SK-N-SH (cell line): Measurements from ENCODE around the gene JAZF1. TPM values are rescaled to one million over a fixed set of nuclear protein-coding genes. Genes with fewer than 3 reads are reported as not detected.

Source experiments
- CTCF ChIA-PET: fragments of 300-600, 350-600 bp; formaldehyde crosslinking; extraction: SDS; loops from one replicate; lab custom pipeline; 2021; lab: Yijun Ruan, JAX
- POLR2A ChIA-PET: fragments of 350-600 bp; sonication (Branson Sonifier 250); formaldehyde crosslinking; extraction: SDS; loops from one replicate; lab custom pipeline; 2020; ENCODE audit warnings: antibody characterized with exemption, inconsistent platforms; lab: Yijun Ruan, JAX
- DNase-seq: peaks from one replicate; pipeline ENCODE4 v3.0.0; 2012
- H2AFZ ChIP-seq: fragments of 200-600 bp; sonication (generic); 2 replicates; pipeline ENCODE4 v1.8.1; 2016; ENCODE audit warnings: antibody characterized with exemption, mild to moderate bottlenecking, low read depth
- H3F3A ChIP-seq: fragments of 200-600 bp; sonication (generic); replicated peaks from 2 replicates; pipeline ENCODE3; 2016; ENCODE audit warnings: antibody characterized with exemption, mild to moderate bottlenecking; ENCODE audit not compliant: insufficient read depth
- H3K27ac ChIP-seq, 2 experiments: fragments of 200-500 bp in 1 of 2; fragments of 200-600 bp in 1 of 2; sonication (Bioruptor generic) in 1 of 2; sonication (generic), shearing (Covaris generic) in 1 of 2; 2 replicates each; pipeline versions ENCODE4 v1.5.1 to v1.6.1; 2014 to 2016; ENCODE audit warnings: low read depth in 2 of 2, inconsistent platforms in 1 of 2, low read length in 1 of 2, mild to moderate bottlenecking in 1 of 2, mixed read lengths in 1 of 2
- H3K27me3 ChIP-seq: fragments of 200-600 bp; sonication (generic), shearing (Covaris generic); 2 replicates; pipeline ENCODE4 v1.6.1; 2016; ENCODE audit warnings: mixed run types; ENCODE audit not compliant: insufficient read depth
- H3K36me3 ChIP-seq, 2 experiments: fragments of 200-500 bp in 1 of 2; fragments of 200-600 bp in 1 of 2; sonication (Bioruptor generic) in 1 of 2; sonication (generic) in 1 of 2; replicated peaks in 1 of 2; 2 replicates each; pipeline versions ENCODE3 to v1.5.1; 2014 to 2016; ENCODE audit warnings: low read length in 1 of 2, mild to moderate bottlenecking in 1 of 2; ENCODE audit not compliant: insufficient read depth in 2 of 2, control insufficient read depth in 1 of 2
- H3K4me1 ChIP-seq, 2 experiments: fragments of 200-500 bp in 1 of 2; fragments of 200-600 bp in 1 of 2; sonication (Bioruptor generic) in 1 of 2; sonication (generic), shearing (Covaris generic) in 1 of 2; 2 replicates each; pipeline versions ENCODE4 v1.5.1 to v1.6.1; 2014 to 2016; ENCODE audit warnings: low read depth in 1 of 2, low read length in 1 of 2, mixed run types in 1 of 2; ENCODE audit not compliant: insufficient read depth in 2 of 2, control insufficient read depth in 1 of 2
- H3K4me2 ChIP-seq: fragments of 200-600 bp; sonication (generic), shearing (Covaris generic); 2 replicates; pipeline ENCODE4 v1.6.1; 2017; ENCODE audit warnings: mixed run types
- H3K4me3 ChIP-seq, 2 experiments: fragments of 200-500 bp in 1 of 2; fragments of 200-600 bp in 1 of 2; sonication (Bioruptor generic) in 1 of 2; sonication (generic), shearing (Covaris generic) in 1 of 2; 2 replicates each; pipeline versions ENCODE4 v1.5.1 to v1.8.1; 2014 to 2016; ENCODE audit warnings: low read depth in 2 of 2, inconsistent platforms in 1 of 2, low read length in 1 of 2, mild to moderate bottlenecking in 1 of 2, mixed read lengths in 1 of 2, moderate library complexity in 1 of 2
- H3K79me2 ChIP-seq: fragments of 200-600 bp; sonication (generic); 2 replicates; pipeline ENCODE4 v1.8.1; 2017; ENCODE audit warnings: mild to moderate bottlenecking; ENCODE audit not compliant: insufficient read depth
- H3K9ac ChIP-seq: fragments of 200-600 bp; sonication (generic); 2 replicates; pipeline ENCODE4 v1.6.1; 2017; ENCODE audit warnings: mixed run types
- H3K9me2 ChIP-seq: fragments of 200-600 bp; sonication (generic); 2 replicates; pipeline ENCODE4 v1.6.1; 2017; ENCODE audit warnings: mixed run types
- H3K9me3 ChIP-seq: fragments of 200-600 bp; sonication (generic); 2 replicates; pipeline ENCODE4 v1.6.1; 2017; ENCODE audit warnings: mixed run types, mild to moderate bottlenecking, moderate library complexity
- H4K20me1 ChIP-seq: fragments of 200-600 bp; sonication (generic); 2 replicates; pipeline ENCODE4 v1.6.1; 2017; ENCODE audit warnings: mild to moderate bottlenecking, mixed run types; ENCODE audit not compliant: insufficient read depth
- NFIC ChIP-seq: IDR thresholded peaks from 2 replicates; pipeline ENCODE4 v1.4.0; 2012; ENCODE audit warnings: borderline replicate concordance
- SIN3A ChIP-seq: IDR thresholded peaks from 2 replicates; pipeline ENCODE4 v1.6.1; 2012; ENCODE audit warnings: low read depth, mild to moderate bottlenecking, low read length, moderate library complexity, borderline replicate concordance
- TAF1 ChIP-seq: IDR thresholded peaks from 2 replicates; pipeline ENCODE4 v1.6.1; 2012; ENCODE audit warnings: low read depth, mild to moderate bottlenecking, low read length, moderate library complexity, borderline replicate concordance
- WGBS: methylation state at CpG from one replicate; pipeline ENCODE4 v1.1.6; 2017; ENCODE audit warnings: low lambda C conversion rate; 5-methylcytosine and 5-hydroxymethylcytosine counted together
- polyA plus RNA-seq, 3 experiments: library from polyadenylated mRNA; depleted of rRNA; stranded (reverse); fragments of >200 nt; gene quantifications; 2 replicates each; pipeline ENCODE4 v1.2.3, GENCODE V29; 2012
- small RNA-seq, 7 experiments: library from RNA; depleted of rRNA; stranded (forward); fragments of <200 nt; gene quantifications; one replicate each; pipeline ENCODE3, GENCODE V24; 2012
- TF ChIP-seq, protein P1 (sequence below): fragments of 150-350 bp; IDR thresholded peaks from 2 replicates; pipeline ENCODE4 v1.6.1; 2017; ENCODE audit warnings: antibody characterized with exemption, low read length, low read depth, borderline replicate concordance
- TF ChIP-seq, protein P2 (sequence below): IDR thresholded peaks from 2 replicates; pipeline ENCODE4 v1.4.0; 2012; ENCODE audit warnings: low read depth
- TF ChIP-seq, protein P3 (sequence below): IDR thresholded peaks from 2 replicates; pipeline ENCODE4 v1.6.1; 2012; ENCODE audit warnings: mild to moderate bottlenecking, low read depth, low read length, moderate library complexity

Gene JAZF1
- polyA plus RNA-seq, 1 of the 3 experiments (the other 2 are of a cell fraction): 1.7 TPM

DNA sequence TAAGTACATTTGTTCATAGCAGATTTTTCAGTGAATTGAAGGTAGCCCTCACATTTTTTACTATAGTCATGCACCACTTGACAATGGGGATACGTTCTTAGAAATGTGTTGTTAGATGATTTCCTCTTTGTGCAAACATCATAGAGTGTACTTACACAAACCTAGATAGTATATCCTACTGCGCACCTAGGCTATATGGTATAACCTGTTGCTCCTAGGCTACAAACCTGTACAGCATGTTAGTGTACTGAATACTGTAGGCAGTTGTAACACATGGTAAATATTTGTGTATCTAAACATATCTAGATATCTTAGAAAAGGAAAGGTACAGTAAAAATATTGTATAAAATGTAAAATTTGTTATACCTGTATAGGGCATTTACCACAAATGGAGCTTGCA lies 399.4 kb downstream of the JAZF1 start:
- ChIA-PET POLR2A (no interaction called here), CTCF (interaction anchor here (1.1 to 1.5 kb wide), 2 partner anchors 10 to 31 kb away, joined by 3 to 4 read pairs; no protein-coding TSS in a partner anchor)
- H3K36me3 ChIP-seq: peaks cover 37 to 38% of the 10 kb centered on the region in 2 experiments
- no peak overlapping the region for H3K9ac ChIP-seq
- H3K27ac ChIP-seq: no peak overlapping the region
- no peak overlapping the region for H3K4me3 ChIP-seq
- no peak overlapping the region for H3K4me2 ChIP-seq
- no peak for DNase-seq
- peaks cover 38% of the 10 kb centered on the region for H4K20me1 ChIP-seq
- no peaks in the 10 kb centered on the region for H3K27me3 ChIP-seq
- peaks cover 51% of the 10 kb centered on the region for H3K79me2 ChIP-seq
- peaks cover 5 to 15% of the 10 kb centered on the region in 2 experiments; a peak in 2 of 4 replicates for H3K4me1 ChIP-seq
- no peak overlapping the region for H2AFZ ChIP-seq
- 97% methylated on average over 2 of the region's 2 CpGs for WGBS
- no peaks in the 10 kb centered on the region for H3K9me2 ChIP-seq
- H3F3A ChIP-seq: peaks cover 28% of the 10 kb centered on the region
- no peaks in the 10 kb centered on the region for H3K9me3 ChIP-seq
- TF ChIP-seq SIN3A (no peak), NFIC (no peak), TAF1 (no peak)
- TF ChIP-seq, protein P1, sequence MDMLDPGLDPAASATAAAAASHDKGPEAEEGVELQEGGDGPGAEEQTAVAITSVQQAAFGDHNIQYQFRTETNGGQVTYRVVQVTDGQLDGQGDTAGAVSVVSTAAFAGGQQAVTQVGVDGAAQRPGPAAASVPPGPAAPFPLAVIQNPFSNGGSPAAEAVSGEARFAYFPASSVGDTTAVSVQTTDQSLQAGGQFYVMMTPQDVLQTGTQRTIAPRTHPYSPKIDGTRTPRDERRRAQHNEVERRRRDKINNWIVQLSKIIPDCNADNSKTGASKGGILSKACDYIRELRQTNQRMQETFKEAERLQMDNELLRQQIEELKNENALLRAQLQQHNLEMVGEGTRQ: no peak
- TF ChIP-seq, protein P2, sequence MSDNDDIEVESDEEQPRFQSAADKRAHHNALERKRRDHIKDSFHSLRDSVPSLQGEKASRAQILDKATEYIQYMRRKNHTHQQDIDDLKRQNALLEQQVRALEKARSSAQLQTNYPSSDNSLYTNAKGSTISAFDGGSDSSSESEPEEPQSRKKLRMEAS: no peak
- TF ChIP-seq, protein P3, sequence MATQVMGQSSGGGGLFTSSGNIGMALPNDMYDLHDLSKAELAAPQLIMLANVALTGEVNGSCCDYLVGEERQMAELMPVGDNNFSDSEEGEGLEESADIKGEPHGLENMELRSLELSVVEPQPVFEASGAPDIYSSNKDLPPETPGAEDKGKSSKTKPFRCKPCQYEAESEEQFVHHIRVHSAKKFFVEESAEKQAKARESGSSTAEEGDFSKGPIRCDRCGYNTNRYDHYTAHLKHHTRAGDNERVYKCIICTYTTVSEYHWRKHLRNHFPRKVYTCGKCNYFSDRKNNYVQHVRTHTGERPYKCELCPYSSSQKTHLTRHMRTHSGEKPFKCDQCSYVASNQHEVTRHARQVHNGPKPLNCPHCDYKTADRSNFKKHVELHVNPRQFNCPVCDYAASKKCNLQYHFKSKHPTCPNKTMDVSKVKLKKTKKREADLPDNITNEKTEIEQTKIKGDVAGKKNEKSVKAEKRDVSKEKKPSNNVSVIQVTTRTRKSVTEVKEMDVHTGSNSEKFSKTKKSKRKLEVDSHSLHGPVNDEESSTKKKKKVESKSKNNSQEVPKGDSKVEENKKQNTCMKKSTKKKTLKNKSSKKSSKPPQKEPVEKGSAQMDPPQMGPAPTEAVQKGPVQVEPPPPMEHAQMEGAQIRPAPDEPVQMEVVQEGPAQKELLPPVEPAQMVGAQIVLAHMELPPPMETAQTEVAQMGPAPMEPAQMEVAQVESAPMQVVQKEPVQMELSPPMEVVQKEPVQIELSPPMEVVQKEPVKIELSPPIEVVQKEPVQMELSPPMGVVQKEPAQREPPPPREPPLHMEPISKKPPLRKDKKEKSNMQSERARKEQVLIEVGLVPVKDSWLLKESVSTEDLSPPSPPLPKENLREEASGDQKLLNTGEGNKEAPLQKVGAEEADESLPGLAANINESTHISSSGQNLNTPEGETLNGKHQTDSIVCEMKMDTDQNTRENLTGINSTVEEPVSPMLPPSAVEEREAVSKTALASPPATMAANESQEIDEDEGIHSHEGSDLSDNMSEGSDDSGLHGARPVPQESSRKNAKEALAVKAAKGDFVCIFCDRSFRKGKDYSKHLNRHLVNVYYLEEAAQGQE: no peak

Small RNA genes within 50 kb of the gene (small RNA-seq; reads per million reads assigned to genes)
- gene RNU6-979P: 0 reads per million in 7 experiments

Other genes starting within 250 kb of the JAZF1 start
- 14.2 and 19.3 TPM in 2 replicates for gene CREB5, start 231.7 kb upstream of the JAZF1 start, polyA plus RNA-seq (2012; rRNA removed)